Stomach (tissue), 4 donors: ENCODE measurements around the gene JTB.

ENCODE experiments used
- EP300 ChIP-seq: sonication (generic); formaldehyde crosslinking; IDR thresholded peaks from one replicate; pipeline ENCODE4 v1.6.1; 2017; ENCODE audit warnings: antibody characterized with exemption
- POLR2A ChIP-seq, 4 donors: fragments of 450-650 bp; IDR thresholded peaks; one replicate each; pipeline ENCODE4 v1.6.1; 2016; ENCODE audit warnings: antibody characterized with exemption in 4 of 4, control low read depth in 2 of 4, mild to moderate bottlenecking in 1 of 4, moderate library complexity in 1 of 4
- POLR2AphosphoS5 ChIP-seq, 3 donors: sonication (generic); formaldehyde crosslinking; IDR thresholded peaks; one replicate each; pipeline ENCODE4 v1.6.1; 2016; ENCODE audit warnings: antibody characterized with exemption in 3 of 3
- TF ChIP-seq, protein P1 (sequence below), 7 experiments: fragments of 450-650 bp in 4 of 7; fragments of 200-600 bp in 3 of 7; sonication (generic) in 3 of 7; IDR thresholded peaks; one replicate each; pipeline ENCODE4 v1.5.1; 2016 to 2019; ENCODE audit warnings: antibody characterized with exemption in 7 of 7, control low read depth in 2 of 7, mild to moderate bottlenecking in 1 of 7

DNA sequence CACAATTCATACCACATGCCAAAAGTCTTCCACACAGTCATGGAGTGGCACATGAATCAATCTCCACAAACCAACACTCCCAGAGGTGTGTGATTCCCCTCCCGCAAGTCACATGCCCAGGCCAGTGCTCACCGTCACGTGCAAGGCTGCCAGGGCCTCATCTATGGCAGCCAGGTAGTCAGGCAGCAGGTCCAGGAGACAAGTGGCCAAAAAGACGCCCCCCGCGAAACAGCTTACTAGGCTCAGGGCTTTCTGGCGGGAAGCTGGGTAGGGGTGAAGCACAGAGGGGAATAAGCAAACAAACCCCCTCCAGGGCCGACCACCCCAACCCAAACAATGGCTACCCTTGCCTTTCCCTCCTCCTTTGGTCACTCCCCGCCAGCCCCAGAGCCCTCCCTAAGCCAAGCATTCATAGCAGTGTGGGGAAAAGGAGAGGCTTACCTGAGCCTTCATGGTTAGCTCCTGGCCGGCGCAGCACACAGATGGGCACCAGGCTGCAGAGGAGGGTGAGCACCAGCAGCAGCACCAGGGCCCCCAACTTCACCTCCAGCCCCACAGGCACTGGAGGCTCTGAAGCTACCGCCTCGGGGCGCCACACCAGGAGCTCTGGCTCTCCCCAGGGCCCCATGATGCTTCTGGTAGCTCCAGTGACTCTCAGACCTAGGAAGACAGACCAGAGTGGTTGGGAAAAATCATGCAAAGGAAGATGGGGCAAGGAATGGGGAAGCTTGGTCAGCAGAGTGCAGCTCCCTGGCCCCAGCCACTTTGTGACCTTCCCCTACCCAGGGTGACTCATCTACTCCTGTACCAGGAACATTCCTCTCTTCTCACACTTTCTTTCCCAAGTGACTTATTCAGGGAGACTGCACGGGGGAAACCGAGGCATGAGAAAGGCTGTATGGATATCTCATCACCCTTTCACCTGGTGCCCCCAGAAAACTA, 15.1 kb downstream of the JTB start:
- TF ChIP-seq, protein P1, sequence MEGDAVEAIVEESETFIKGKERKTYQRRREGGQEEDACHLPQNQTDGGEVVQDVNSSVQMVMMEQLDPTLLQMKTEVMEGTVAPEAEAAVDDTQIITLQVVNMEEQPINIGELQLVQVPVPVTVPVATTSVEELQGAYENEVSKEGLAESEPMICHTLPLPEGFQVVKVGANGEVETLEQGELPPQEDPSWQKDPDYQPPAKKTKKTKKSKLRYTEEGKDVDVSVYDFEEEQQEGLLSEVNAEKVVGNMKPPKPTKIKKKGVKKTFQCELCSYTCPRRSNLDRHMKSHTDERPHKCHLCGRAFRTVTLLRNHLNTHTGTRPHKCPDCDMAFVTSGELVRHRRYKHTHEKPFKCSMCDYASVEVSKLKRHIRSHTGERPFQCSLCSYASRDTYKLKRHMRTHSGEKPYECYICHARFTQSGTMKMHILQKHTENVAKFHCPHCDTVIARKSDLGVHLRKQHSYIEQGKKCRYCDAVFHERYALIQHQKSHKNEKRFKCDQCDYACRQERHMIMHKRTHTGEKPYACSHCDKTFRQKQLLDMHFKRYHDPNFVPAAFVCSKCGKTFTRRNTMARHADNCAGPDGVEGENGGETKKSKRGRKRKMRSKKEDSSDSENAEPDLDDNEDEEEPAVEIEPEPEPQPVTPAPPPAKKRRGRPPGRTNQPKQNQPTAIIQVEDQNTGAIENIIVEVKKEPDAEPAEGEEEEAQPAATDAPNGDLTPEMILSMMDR (IDR thresholded peaks at IDR 0.05), result no peak
- no peak for TF ChIP-seq POLR2A (IDR thresholded peaks at IDR 0.05)
- peak in 2 of 3 donors; percentile 36 for TF ChIP-seq POLR2AphosphoS5 (IDR thresholded peaks at IDR 0.05)
- TF ChIP-seq EP300, result no peak
